ENCODE results near the gene MSH2.
"Not testable (repeated sequence)": the region's sequence is repeated elsewhere in the genome, so short reads cannot be mapped to it uniquely, and the experiment has no call there.

MSH2 gene

DNA sequence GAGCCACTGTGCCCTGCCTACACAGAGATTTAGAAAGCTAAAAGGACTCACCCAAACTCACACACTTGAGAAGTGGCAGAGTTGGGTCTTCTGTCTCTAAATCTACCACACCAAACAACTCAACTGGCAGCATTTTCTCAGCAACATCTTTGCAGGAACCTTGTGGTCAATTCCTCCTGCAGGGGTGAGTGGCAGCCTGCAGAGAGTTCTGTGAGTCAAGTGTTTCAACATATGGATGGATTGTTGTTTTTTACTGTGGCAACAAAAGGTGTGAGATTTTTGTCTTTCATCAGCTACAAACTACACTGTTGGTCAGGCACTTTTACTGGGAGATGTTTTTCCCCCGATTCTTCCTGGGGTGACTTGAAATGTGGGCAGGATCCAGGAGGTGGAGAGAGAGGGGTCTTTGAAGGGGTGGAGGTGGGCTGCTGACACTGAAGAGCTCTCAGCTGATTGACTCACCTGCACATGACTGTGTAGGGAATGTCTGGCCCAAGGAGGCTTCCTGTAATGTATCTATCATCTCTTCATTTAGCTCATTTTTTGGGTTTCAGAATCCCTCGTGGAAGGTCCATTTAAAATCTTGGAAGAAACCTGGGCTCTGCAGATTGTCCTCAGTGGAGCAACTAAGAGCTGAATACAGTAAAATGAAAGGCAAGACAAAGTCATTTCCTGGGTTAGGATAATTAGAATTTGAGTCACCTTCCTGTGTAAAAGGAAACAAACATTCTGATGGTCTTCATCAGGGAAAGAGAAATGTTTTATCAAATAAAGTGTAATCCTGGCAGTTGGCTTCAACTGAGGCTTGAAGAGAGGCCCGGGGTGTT lies 98.6 kb downstream of the MSH2 start:
- H3K4me3 ChIP-seq (ENCODE audit: low read depth, low read length) = no peak overlapping the region
- DNase-seq (ENCODE audit: low read depth) = peak; percentile 52

DNA sequence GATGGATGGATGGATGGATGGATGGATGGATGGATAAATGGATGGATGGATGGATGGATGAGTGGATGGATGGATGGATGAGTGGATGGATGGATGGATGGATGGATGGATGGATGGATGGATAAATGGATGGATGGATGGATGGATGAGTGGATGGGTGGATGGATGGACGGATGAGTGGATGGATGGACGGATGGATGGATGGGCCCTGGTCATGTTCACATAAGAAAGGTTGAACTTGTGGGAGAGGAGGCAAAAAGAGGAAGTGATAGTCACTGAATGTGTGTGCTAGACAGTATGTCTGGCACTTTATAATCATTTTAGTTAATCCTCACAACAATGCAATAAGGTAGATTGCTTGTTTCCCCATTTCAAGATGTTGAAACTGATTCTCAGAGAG lies 99.5 kb downstream of the MSH2 start:
- not testable (repeated sequence) for H3K4me3 ChIP-seq (ENCODE audit: low read depth, low read length); DNase-seq (ENCODE audit: low read depth)

GRCh38 chr2:47503481-47504070 lies 100.6 kb downstream of the MSH2 start:
- no peak for DNase-seq (ENCODE audit: low read depth)
- no peak overlapping the region for H3K4me3 ChIP-seq (ENCODE audit: low read depth, low read length)

DNA sequence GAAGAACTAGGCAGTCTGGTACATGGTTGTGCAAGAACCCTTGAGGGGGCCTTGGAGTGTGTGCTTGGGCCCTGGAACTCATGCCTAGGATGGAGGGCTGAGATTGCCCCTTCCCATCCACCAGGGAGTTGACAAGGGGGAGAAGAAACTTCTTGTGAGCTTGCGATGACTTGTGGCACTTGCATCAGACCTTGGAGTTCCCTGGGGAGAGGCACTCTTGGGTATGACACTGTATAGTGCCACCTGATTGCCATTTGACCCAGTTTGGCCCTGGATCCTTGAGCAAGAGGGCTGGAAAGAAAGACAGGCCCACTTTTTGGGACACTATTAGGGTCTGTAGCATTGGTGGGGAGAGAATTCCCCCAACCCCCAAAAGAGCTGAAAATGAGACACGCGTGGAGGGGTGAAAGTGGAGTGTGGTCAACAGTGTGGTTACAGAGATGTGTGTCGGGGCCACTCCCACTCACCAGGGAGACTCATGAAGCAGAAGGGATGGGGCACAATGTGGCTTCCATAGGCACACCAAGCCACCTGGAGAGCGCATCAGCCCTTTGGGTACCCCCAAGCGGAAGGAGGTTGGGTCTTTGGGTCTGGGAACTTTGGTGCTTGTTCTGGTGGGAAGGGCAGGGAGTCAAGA lies 101.3 kb downstream of the MSH2 start:
- H3K4me3 ChIP-seq (ENCODE audit: low read depth, low read length) = no peak overlapping the region
- DNase-seq (ENCODE audit: low read depth) = no peak

GRCh38 chr2:47506024-47506423 lies 103.1 kb downstream of the MSH2 start:
- H3K4me3 ChIP-seq (ENCODE audit: low read depth, low read length) = no peak overlapping the region
- DNase-seq (ENCODE audit: low read depth) = no peak

DNA sequence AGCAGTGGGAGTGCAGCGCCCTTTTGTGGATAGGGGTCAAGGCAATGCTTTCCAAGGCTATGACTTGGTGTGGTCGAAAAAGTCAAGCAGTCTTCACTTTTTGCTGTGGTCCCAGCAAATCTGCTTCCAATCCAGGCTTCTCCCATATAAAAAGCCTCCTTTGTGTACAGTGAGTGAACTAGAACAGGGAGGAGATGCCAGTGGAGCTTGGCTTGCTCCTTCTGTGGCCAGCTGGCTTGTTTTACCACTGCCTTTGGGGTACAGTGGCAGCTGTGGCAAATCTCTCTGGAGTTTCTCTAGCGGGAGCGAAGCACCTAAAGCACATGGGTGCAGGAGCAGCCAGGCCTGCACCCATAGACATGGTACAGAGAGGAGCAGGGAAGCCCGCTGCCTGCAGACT lies 103.5 kb downstream of the MSH2 start:
- H3K4me3 ChIP-seq (ENCODE audit: low read depth, low read length) = no peak overlapping the region
- no peak for DNase-seq (ENCODE audit: low read depth)

GRCh38 chr2:47508080-47508479 lies 105.1 kb downstream of the MSH2 start:
- no peak overlapping the region for H3K4me3 ChIP-seq (ENCODE audit: low read depth, low read length)

DNA sequence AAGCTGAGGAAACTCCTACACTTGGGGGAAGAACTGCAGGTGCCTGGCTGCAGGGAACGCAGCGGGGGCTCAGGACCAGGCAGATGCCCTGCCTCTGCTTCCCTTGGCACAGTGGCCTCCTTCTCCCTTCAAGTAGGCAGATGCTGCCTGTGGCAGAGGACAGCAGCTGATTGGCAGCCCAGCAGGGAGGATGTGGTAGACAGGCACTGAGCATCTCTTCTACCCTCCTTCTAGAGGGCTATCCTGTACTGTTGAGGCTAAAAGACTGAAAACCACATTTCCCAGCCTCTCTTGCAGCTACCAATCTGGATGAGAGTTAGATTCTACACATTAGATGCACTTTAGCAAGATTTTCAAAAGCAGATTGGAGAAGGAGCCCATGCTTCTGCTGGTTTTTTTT lies 105.7 kb downstream of the MSH2 start:
- no peak overlapping the region for H3K4me3 ChIP-seq (ENCODE audit: low read depth, low read length)
- DNase-seq (ENCODE audit: low read depth) = no peak

More at GRCh38 chr2:47508080-47508479, 105.1 kb downstream of the MSH2 start:
- DNase-seq (ENCODE audit: low read depth) = no peak

GRCh38 chr2:47509250-47509649 lies 106.3 kb downstream of the MSH2 start:
- no peak for DNase-seq (ENCODE audit: low read depth)
- H3K4me3 ChIP-seq (ENCODE audit: low read depth, low read length) = no peak overlapping the region

DNA sequence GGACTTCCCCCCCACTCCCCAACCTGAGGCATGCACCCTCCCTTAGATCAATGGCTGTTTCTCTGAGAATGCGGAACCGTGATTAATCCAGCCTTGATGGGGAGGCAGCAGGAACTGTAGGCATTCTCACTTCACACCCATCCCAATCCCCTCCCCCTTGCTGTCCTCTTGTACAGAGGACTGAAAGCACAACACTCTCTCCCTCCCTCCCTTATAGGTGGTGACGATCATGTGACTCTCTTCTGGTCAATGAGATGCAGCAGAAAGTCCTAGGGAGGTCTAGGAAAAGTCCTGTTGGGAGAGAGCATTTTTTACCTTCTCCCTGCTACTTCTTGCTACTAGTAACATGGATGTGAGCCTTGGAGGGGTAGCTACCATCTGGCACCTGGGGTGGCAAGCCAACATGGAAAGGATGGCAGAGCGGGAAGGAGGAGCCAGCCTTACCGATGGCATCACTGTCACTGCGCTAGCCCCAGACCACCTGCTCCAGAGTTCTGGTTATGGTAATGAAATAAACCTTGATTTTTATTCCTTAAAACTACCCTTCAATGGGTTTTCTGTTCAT lies 106.9 kb downstream of the MSH2 start:
- no peak overlapping the region for H3K4me3 ChIP-seq (ENCODE audit: low read depth, low read length)
- no peak for DNase-seq (ENCODE audit: low read depth)

GRCh38 chr2:47510745-47511144 lies 107.8 kb downstream of the MSH2 start:
- no peak for DNase-seq (ENCODE audit: low read depth)
- no peak overlapping the region for H3K4me3 ChIP-seq (ENCODE audit: low read depth, low read length)

GRCh38 chr2:47512581-47513083 lies 109.7 kb downstream of the MSH2 start:
- no peak for DNase-seq (ENCODE audit: low read depth)
- no peak overlapping the region for H3K4me3 ChIP-seq (ENCODE audit: low read depth, low read length)

GRCh38 chr2:47513981-47514520 lies 111.1 kb downstream of the MSH2 start:
- no peak for DNase-seq (ENCODE audit: low read depth)
- no peak overlapping the region for H3K4me3 ChIP-seq (ENCODE audit: low read depth, low read length)

DNA sequence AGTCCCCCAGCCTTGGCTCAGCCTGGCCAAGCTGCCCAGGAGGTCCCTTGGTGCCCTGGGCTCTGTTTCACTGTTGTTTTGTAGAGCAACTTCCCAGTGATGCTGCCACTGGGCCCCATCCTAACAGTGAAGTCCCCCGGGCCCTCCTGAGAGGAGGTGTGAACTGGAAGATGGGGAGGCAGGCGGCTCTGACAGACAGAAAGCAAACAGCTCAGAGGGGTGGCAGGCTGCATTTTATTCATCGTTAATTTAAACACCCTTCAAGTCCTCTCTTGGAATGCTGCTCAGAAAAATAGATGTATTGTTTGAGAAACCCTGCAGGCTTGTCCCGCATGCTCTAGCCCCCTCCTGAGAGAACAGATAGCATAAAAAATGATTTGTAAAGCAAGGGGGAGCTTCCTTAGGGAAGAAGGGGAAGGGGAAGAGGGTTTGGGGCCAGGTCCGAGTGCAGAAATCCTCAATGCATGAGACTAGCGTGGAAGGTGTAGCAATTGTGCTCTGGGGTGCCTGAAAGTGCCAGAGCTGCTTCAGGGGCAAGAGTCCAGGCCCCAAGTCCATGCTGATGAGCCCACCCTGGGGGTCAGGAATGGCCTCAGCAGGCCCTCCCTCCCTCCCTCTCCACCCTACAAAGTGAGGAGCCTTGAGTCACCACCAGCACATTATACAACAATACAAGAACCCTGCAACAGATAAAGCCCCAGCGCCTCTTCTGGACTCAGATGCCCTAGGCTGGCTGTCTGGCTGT lies 113.6 kb downstream of the MSH2 start:
- DNase-seq (ENCODE audit: low read depth) = no peak
- no peak overlapping the region for H3K4me3 ChIP-seq (ENCODE audit: low read depth, low read length)

- no peak for DNase-seq (ENCODE audit: low read depth)
- no peak overlapping the region for H3K4me3 ChIP-seq (ENCODE audit: low read depth, low read length)
These were observed 115.7 kb downstream of the MSH2 start for GRCh38 chr2:47518497-47519146.

DNA sequence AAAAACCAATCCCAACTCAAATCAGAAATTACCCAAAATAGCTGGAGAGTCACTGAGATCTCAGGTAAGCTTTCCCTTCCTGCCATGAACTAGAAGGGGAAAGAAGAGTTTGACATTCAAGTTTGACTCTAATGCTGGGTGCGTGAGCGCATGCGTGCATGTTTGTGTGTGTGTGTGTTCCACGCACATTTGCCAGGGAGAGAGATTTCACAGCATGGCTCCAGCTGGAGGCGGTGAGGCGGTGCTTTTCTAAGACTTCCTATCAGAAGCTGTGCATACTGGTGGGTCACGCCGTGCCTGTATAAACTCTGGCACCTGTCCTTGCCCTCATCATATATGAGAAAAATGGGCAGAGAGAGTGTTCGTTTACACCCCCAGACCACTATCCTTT lies 116.2 kb downstream of the MSH2 start:
- no peak for DNase-seq (ENCODE audit: low read depth)
- H3K4me3 ChIP-seq (ENCODE audit: low read depth, low read length) = no peak overlapping the region

DNA sequence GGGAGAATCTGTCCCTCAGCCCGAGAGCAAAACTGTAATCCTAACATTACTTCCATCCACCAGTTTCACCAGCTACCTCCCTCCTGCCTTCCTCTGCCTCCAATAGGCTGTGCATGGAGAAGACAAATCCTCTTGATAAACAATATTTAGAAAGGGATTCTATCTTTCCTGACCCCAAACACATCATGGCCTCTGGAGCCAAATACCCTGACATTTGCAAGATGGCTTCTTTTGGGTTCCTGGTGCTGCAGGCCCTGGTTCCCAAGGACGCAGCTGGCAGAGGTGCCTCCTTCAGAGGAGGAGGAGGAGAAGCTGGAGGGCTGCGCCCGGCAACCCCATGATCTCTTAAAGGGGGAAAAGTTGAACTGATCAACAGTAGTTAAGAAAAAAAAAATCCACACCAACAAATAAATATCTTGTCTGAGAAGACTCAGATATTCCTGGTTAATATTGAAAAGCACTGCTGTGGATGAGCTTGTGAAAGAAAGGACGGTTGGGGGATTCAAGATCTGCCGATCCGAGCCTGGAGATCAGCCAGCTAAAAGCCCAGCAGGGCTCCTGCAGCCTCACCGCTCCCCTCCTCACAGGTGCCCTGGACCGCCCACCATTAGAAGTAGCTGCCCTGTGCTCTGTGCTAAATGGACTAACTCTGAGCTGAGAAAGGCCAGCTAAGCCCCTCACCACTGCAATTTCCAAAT lies 116.8 kb downstream of the MSH2 start:
- no peak for DNase-seq (ENCODE audit: low read depth)
- H3K4me3 ChIP-seq (ENCODE audit: low read depth, low read length) = no peak overlapping the region

DNA sequence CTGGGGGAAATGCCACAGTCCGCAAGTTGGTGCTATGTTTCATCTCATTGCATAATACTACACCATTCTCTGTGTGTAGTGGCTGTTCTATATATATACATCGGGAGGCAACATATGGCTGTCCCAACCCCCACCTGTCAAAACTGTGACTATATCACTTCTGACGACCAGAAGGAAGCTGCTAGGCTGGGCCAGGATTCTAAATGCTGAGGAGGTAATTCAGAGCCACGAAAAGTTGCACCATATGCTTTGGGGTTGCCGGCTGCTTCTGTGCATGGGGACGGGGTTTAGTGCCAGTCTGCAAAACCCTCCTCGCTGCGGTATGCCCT lies 117.3 kb downstream of the MSH2 start:
- DNase-seq (ENCODE audit: low read depth) = no peak
- H3K4me3 ChIP-seq (ENCODE audit: low read depth, low read length) = peak overlapping the region; percentile 48

Data from skeletal muscle cell (primary cell).